GM23248 (cell line): ENCODE measurements around the gene TUBGCP6.

Source experiments
- EZH2 ChIP-seq: fragments of 200-600 bp; sonication (generic); IDR thresholded peaks from 2 replicates; pipeline ENCODE4 v1.6.1; 2018; ENCODE audit warnings: antibody characterized with exemption, mild to moderate bottlenecking; ENCODE audit not compliant: insufficient read depth, poor library complexity, severe bottlenecking
- EZH2phosphoT487 ChIP-seq: fragments of 200-600 bp; sonication (generic); IDR thresholded peaks from 2 replicates; pipeline ENCODE4 v1.6.1; 2018; ENCODE audit warnings: antibody characterized with exemption, moderate library complexity, mild to moderate bottlenecking, low read depth; ENCODE audit not compliant: insufficient read depth

GRCh38 chr22:50173311-50173982 is 71.4 kb downstream of the TUBGCP6 start:
- TF ChIP-seq EZH2phosphoT487 (no peak), EZH2 (no peak)
